A673 (cell line): ENCODE results near the gene KCNE4. TPM values are rescaled to one million over a fixed set of nuclear protein-coding genes. Genes with fewer than 3 reads are reported as not detected.
A peak's percentile ranks its signal among the peaks of the same experiment; 100 is the strongest.

Experiments used
- Bru-seq: library from RNA; stranded (reverse); fragments of 400-500 nt; gene quantifications from one replicate; lab custom pipeline; 2021; lab: Mats Ljungman, UMichigan
- BruChase-seq, 2 experiments: library from RNA; stranded (reverse); fragments of 400-500 nt; gene quantifications; one replicate each; lab custom pipeline; 2021; lab: Mats Ljungman, UMichigan
- BruUV-seq: library from RNA; stranded (reverse); fragments of 400-500 nt; replicated peaks from 2 replicates; lab custom pipeline; 2021; lab: Mats Ljungman, UMichigan
- CTCF ChIA-PET: fragments of 300-600 bp; sonication (Branson Sonifier 250); formaldehyde crosslinking; loops from one replicate; lab custom pipeline; 2022; ENCODE audit warnings: antibody characterized with exemption; lab: Charles Lee
- POLR2A ChIA-PET: fragments of 300-600 bp; sonication (Branson Sonifier 250); formaldehyde crosslinking; loops from one replicate; lab custom pipeline; 2022; ENCODE audit warnings: antibody characterized with exemption; ENCODE audit not compliant: low non-redundant PET; lab: Charles Lee
- DNase-seq: peaks from one replicate; pipeline ENCODE4 v3.0.0-alpha.2; 2015; ENCODE audit warnings: low spot score
- H3K27ac ChIP-seq: fragments of 200-600 bp; sonication (generic); 2 replicates; pipeline ENCODE4 v1.5.1; 2016; ENCODE audit warnings: mixed run types, low read depth, mild to moderate bottlenecking, mixed read lengths, antibody characterized with exemption, low read length; ENCODE audit not compliant: poor library complexity, severe bottlenecking
- H3K27me3 ChIP-seq: fragments of 200-600 bp; sonication (generic); replicated peaks from 2 replicates; pipeline ENCODE4 v1.6.1; 2017; ENCODE audit warnings: mixed run types, low read depth, mild to moderate bottlenecking, mixed read lengths, antibody characterized with exemption, low read length; ENCODE audit not compliant: insufficient read depth, poor library complexity
- H3K36me3 ChIP-seq: fragments of 200-600 bp; sonication (generic); 2 replicates; pipeline ENCODE4 v1.6.1; 2016; ENCODE audit warnings: mixed run types, mild to moderate bottlenecking, mixed read lengths, antibody characterized with exemption, low read length; ENCODE audit not compliant: insufficient read depth, poor library complexity, severe bottlenecking
- H3K4me1 ChIP-seq: fragments of 200-600 bp; sonication (generic); 2 replicates; pipeline ENCODE4 v1.6.1; 2017; ENCODE audit warnings: mixed run types, mild to moderate bottlenecking, mixed read lengths, antibody characterized with exemption, low read length; ENCODE audit not compliant: insufficient read depth, poor library complexity, severe bottlenecking
- H3K4me3 ChIP-seq: fragments of 200-600 bp; sonication (generic); 2 replicates; pipeline ENCODE4 v1.5.1; 2016; ENCODE audit warnings: low read depth, mixed run types, mild to moderate bottlenecking, mixed read lengths, low read length; ENCODE audit not compliant: poor library complexity, severe bottlenecking
- H3K9me3 ChIP-seq: fragments of 200-600 bp; sonication (generic); 2 replicates; pipeline ENCODE4 v1.6.1; 2016; ENCODE audit warnings: mixed run types, low read depth, mild to moderate bottlenecking, mixed read lengths, antibody characterized with exemption, low read length; ENCODE audit not compliant: poor library complexity, severe bottlenecking
- EZH2 ChIP-seq: fragments of 200-600 bp; sonication (generic); IDR thresholded peaks from 2 replicates; pipeline ENCODE4 v1.6.1; 2017; ENCODE audit warnings: borderline replicate concordance, low read depth, mild to moderate bottlenecking, mixed read lengths, antibody characterized with exemption, low read length; ENCODE audit not compliant: poor library complexity, severe bottlenecking
- intact Hi-C: fragments of 100-400 bp; cut with micrococcal nuclease; formaldehyde crosslinking; loops from one replicate; pipeline ENCODE4 v1.10.0; 2022; ENCODE audit not compliant: unreplicated experiment
- long read RNA-seq: library from polyadenylated mRNA; stranded (forward); transcript quantifications from one replicate; pipeline ENCODE4 v2.0.0, GENCODE V29; 2022
- total RNA-seq: library from RNA; stranded (reverse); gene quantifications from 2 replicates; pipeline ENCODE4 v1.2.3, GENCODE V29; 2021
- TF ChIP-seq, protein P1 (sequence below): fragments of 300-800, 200-600 bp; sonication (generic); conservative IDR thresholded peaks from 2 replicates; pipeline ENCODE4 v1.5.1; 2017; ENCODE audit warnings: low read depth, mild to moderate bottlenecking, antibody characterized with exemption, low read length, moderate library complexity, mixed read lengths

KCNE4 gene, protein sequence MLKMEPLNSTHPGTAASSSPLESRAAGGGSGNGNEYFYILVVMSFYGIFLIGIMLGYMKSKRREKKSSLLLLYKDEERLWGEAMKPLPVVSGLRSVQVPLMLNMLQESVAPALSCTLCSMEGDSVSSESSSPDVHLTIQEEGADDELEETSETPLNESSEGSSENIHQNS
- total RNA-seq (68.0 and 82.5 TPM in 2 replicates), Bru-seq, nascent RNA (percentile 99 among the genes with signal in this experiment), BruChase-seq, experiment 1, labeled RNA remaining after a 2-hour chase (percentile 99 among the genes with signal in this experiment), BruChase-seq, experiment 2, labeled RNA remaining after a 6-hour chase (percentile 95 among the genes with signal in this experiment)
- long read RNA-seq, transcript KCNE4-201 (2 exons, 3,291 nt), result major isoform, 45 of 76 reads
- long read RNA-seq, partial matches to known transcripts, result 24 of 76 reads
- long read RNA-seq, other reads (novel, unspliced or antisense), result 7 of 76 reads

DNA sequence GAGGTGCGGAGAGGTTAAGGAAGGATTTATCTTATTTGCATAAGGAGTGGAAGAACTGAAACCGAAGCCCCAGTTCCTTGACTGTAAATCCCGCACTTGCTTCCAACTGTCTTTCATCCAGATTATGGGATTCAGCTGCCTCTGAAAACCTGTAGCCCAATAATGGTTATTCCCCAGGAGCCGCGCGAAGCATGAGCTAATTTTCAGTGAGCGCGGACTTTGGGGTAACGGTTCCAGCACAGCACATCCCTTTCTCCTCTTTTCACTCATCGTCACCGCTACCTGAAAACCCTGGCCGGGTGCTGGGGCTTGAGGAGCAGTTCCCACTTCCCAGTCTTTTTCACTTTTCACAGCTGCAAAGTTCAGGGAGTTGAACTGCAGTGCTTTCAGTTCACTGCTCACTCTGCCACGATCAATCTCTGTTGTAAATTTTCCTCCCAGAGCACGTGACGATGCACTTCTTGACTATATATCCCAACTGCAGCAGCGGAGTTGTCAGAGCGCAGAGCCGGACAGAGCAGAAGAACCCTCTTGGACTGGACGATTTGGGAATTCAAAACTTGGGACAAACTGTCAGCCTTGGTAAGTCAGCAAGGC lies at the start of gene KCNE4:
KCNE4 (plus strand) TSS at position 498 of the 597 bp plus-strand sequence. CDS start 641 bp downstream, outside the sequence.
- DNase-seq, result peak; percentile 91
- CTCF ChIA-PET, result interaction anchor here (0.8 kb wide), 1 partner anchor 387 kb away, joined by 9 read pairs; no protein-coding TSS in a partner anchor
- Histone ChIP-seq H3K27me3 (no peaks in the 10 kb centered on the region), H3K4me3 (peak within 1 kb of the TSS; percentile 69), H3K9me3 (no peaks in the 10 kb centered on the region), H3K27ac (peak within 1 kb of the TSS; percentile 94), H3K36me3 (peaks cover 24% of the 10 kb centered on the region), H3K4me1 (peaks cover 60% of the 10 kb centered on the region)
- TF ChIP-seq, protein P1, sequence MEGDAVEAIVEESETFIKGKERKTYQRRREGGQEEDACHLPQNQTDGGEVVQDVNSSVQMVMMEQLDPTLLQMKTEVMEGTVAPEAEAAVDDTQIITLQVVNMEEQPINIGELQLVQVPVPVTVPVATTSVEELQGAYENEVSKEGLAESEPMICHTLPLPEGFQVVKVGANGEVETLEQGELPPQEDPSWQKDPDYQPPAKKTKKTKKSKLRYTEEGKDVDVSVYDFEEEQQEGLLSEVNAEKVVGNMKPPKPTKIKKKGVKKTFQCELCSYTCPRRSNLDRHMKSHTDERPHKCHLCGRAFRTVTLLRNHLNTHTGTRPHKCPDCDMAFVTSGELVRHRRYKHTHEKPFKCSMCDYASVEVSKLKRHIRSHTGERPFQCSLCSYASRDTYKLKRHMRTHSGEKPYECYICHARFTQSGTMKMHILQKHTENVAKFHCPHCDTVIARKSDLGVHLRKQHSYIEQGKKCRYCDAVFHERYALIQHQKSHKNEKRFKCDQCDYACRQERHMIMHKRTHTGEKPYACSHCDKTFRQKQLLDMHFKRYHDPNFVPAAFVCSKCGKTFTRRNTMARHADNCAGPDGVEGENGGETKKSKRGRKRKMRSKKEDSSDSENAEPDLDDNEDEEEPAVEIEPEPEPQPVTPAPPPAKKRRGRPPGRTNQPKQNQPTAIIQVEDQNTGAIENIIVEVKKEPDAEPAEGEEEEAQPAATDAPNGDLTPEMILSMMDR, result no peak
- no peak for TF ChIP-seq EZH2
- BruUV-seq, result TSS peak; percentile 44
- POLR2A ChIA-PET, result interaction anchor here (0.6 to 0.7 kb wide), 4 partner anchors 9 to 898 kb away, joined by 3 to 15 read pairs (median 4); no protein-coding TSS in a partner anchor
- intact Hi-C loops, result loop anchor here (5.0 kb wide), 1 partner anchor 79 kb away; no protein-coding TSS in a partner anchor

DNA sequence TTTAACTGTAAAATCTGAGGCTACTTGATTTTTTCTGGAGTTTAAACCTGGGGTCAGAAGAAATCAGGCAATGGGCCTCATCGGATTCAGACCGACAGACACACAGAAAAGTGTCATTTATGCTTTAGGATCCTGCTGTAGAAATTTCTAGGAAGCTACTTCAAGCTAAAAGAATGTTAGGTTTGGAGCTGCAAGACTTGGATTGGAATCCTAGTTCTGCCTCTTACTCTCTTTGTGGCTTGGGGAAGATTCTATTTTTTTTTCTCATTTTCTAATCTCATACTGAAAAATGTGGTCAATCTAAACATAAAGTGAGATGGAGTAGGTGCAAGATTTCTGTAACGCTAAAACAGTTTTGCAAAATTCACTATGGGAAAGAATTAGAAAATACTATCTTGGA lies 48.8 kb upstream of the KCNE4 start:
- intact Hi-C loops, result no loop called here
- no peaks in the 10 kb centered on the region for H3K4me1 ChIP-seq
- ChIA-PET POLR2A (no interaction called here), CTCF (no interaction called here)
- H3K27ac ChIP-seq, result no peak overlapping the region
- no peak overlapping the region for H3K4me3 ChIP-seq
- H3K36me3 ChIP-seq, result no peaks in the 10 kb centered on the region
- H3K9me3 ChIP-seq, result no peaks in the 10 kb centered on the region
- no TSS peak for BruUV-seq
- no peaks in the 10 kb centered on the region for H3K27me3 ChIP-seq
- no peak for DNase-seq
- TF ChIP-seq, protein P1, result no peak
- no peak for TF ChIP-seq EZH2

DNA sequence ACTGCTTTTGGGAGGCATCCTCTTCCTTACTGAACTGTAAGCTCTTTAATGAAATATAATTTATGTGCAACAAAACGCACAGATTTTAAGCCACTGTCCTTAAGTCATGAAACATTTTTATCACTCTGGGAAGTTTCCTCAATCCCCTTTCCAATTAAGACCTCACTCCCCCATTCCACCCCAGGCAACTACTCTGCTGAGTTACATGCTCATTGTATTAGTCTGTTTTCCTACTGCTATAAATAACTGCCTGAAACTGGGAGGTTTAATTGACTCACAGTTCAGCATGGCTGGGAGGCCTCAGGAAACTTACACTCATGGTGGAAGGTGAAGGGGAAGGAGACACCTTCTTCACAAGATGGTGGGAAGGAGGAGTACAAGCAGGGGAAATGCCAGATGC lies 46.5 kb upstream of the KCNE4 start:
- no peaks in the 10 kb centered on the region for H3K9me3 ChIP-seq
- no peak for TF ChIP-seq EZH2
- TF ChIP-seq, protein P1, result no peak
- ChIA-PET CTCF (no interaction called here), POLR2A (no interaction called here)
- no peak for DNase-seq
- no peak overlapping the region for H3K4me3 ChIP-seq
- no TSS peak for BruUV-seq
- H3K27me3 ChIP-seq, result no peaks in the 10 kb centered on the region
- intact Hi-C loops, result no loop called here
- no peaks in the 10 kb centered on the region for H3K36me3 ChIP-seq
- no peaks in the 10 kb centered on the region for H3K4me1 ChIP-seq
- H3K27ac ChIP-seq, result no peak overlapping the region
